Lower leg skin (tissue), 3 donors: ENCODE data around the gene KDM7A.

Source experiments
- CTCF ChIP-seq, 3 donors: fragments of 450-650 bp; IDR thresholded peaks; one replicate each; pipeline ENCODE4 v1.5.1; 2016; ENCODE audit warnings: antibody characterized with exemption in 3 of 3, mild to moderate bottlenecking in 3 of 3, moderate library complexity in 2 of 3
- POLR2A ChIP-seq, 2 donors: fragments of 450-650 bp; IDR thresholded peaks; one replicate each; pipeline ENCODE4 v1.6.1; 2016 to 2017; ENCODE audit warnings: antibody characterized with exemption in 2 of 2, mild to moderate bottlenecking in 1 of 2, moderate library complexity in 1 of 2

GRCh38 chr7:140093375-140093774, 83.4 kb downstream of the KDM7A start:
- no peak for TF ChIP-seq POLR2A (IDR thresholded peaks at IDR 0.05)
- no peak for TF ChIP-seq CTCF (IDR thresholded peaks at IDR 0.05)
